ENCODE data around the gene EPAS1. TPM values are rescaled to one million over a fixed set of nuclear protein-coding genes. Genes with fewer than 3 reads are reported as not detected.

The EPAS1 gene
- total and polyA plus RNA-seq, 2 of the 8 experiments (the other 6 are each of a cell fraction or from before 2014, with no cell fraction given), result 2.0 to 4.9 TPM

DNA sequence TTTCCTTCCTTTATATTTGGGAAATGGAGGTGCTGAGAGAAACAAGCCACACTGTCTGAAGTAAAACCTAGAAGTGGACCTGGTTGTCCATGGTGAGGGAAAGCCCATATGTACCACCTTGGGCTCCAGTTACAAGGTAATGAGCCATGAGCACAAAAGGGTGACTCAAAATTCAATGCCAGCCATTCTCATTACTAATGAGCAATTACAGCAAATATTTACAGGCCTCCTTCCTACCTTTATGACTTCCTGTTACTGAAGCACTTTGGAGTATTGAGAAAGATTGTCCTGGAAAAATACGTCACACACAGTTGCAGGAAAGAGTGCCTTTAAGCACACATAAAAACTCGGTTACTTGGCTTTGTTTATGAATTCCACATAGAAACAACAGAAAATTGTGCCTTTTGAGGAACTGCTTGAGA is 9.1 kb downstream of the EPAS1 start:
- Histone ChIP-seq H3K23ac (ENCODE audit: insufficient read length) (no peak overlapping the region), H3K9me3 (ENCODE audit: insufficient read depth in 2 of 2, low read depth in 1 of 2, low read length in 1 of 2) (no peaks in the 10 kb centered on the region), H3K27me3 (replicated peaks in 1 of 4; ENCODE audit: control insufficient read depth in 3 of 4, extremely low read depth in 1 of 4, insufficient read depth in 3 of 4, low read length in 3 of 4) (peaks cover 0 to 6% (median 2%) of the 10 kb centered on the region in 4 experiments; a peak in 4 of 7 replicates), H4K91ac (replicated peaks; ENCODE audit: insufficient read length, low read length) (no peak overlapping the region), H3K79me2 (ENCODE audit: control insufficient read depth in 1 of 2, insufficient read depth in 2 of 2, low read length in 2 of 2) (no peaks in the 10 kb centered on the region), H3K79me1 (ENCODE audit: low read depth, low read length) (no peaks in the 10 kb centered on the region), H3K4me1 (replicated peaks in 1 of 4; ENCODE audit: control insufficient read depth in 3 of 4, insufficient read depth in 4 of 4, low read length in 3 of 4) (peaks cover 0 to 8% (median under 1%) of the 10 kb centered on the region in 4 experiments; a peak in 3 of 7 replicates), H2BK12ac (ENCODE audit: low read depth, low read length) (no peak overlapping the region; the same call in 1 of the 2 replicates), H2AFZ (ENCODE audit: low read length) (no peak overlapping the region), H3K14ac (ENCODE audit: insufficient read length) (no peak overlapping the region), H2BK15ac (ENCODE audit: low read length) (no peak overlapping the region), H2AK5ac (ENCODE audit: low read depth, low read length) (no peak overlapping the region), H2BK120ac (replicated peaks; ENCODE audit: low read depth, low read length) (no peak overlapping the region), H3K18ac (ENCODE audit: extremely low read depth, low read length) (no peak overlapping the region), H3K9ac (replicated peaks in 1 of 4; ENCODE audit: extremely low read depth in 1 of 4, low read depth in 3 of 4, low read length in 3 of 4) (no peak overlapping the region), H3K36me3 (ENCODE audit: control insufficient read depth in 2 of 4, insufficient read depth in 4 of 4, low read length in 3 of 4) (peaks cover 0 to 2% (median 0%) of the 10 kb centered on the region in 4 experiments; a peak in 1 of 8 replicates), H3K4ac (replicated peaks; ENCODE audit: insufficient read length, low read depth, low read length) (no peak overlapping the region), H2BK5ac (ENCODE audit: low read depth, low read length) (no peak overlapping the region), H4K20me1 (replicated peaks in 1 of 2; ENCODE audit: control insufficient read depth in 1 of 2, insufficient read depth in 2 of 2, low read length in 2 of 2) (no peaks in the 10 kb centered on the region), H2BK20ac (ENCODE audit: low read length) (no peak overlapping the region), H3K23me2 (ENCODE audit: low read depth, low read length) (no peaks in the 10 kb centered on the region; the same call in 1 of the 2 replicates), H3K27ac (ENCODE audit: low read depth, low read length) (no peak overlapping the region), H3K56ac (replicated peaks; ENCODE audit: insufficient read length, low read depth, low read length) (no peak overlapping the region), H3K4me3 (ENCODE audit: extremely low read depth in 1 of 4, insufficient read depth in 2 of 4, low read depth in 3 of 4, low read length in 4 of 4) (no peak overlapping the region), H3K4me2 (ENCODE audit: insufficient read depth in 1 of 2, low read depth in 2 of 2, low read length in 2 of 2) (no peak overlapping the region), H4K8ac (ENCODE audit: extremely low read depth, insufficient read depth, low read length) (no peak overlapping the region), H4K5ac (ENCODE audit: insufficient read length, low read depth, low read length) (no peak overlapping the region)
- ChIA-PET POLR2A (ENCODE audit: partially characterized antibody) (no interaction called here), CTCF (ENCODE audit: partially characterized antibody) (interaction anchor here (2.7 kb wide), 1 partner anchor 12 kb away, joined by 15 read pairs; no protein-coding TSS in a partner anchor)
- TF ChIP-seq SP2 (IDR thresholded peaks at IDR 0.05; ENCODE audit: low read length) (no peak), JUN (IDR thresholded peaks at IDR 0.05; ENCODE audit: low read depth, low read length) (no peak), BCL11A (IDR thresholded peaks at IDR 0.05; ENCODE audit: low read depth in 2 of 2, low read length in 2 of 2) (no peak), POU5F1 (IDR thresholded peaks at IDR 0.05; ENCODE audit: low read depth, low read length) (no peak), KDM5A (IDR thresholded peaks at IDR 0.05; ENCODE audit: low read length) (no peak), BACH1 (IDR thresholded peaks at IDR 0.05; ENCODE audit: low read length) (no peak), CEBPB (IDR thresholded peaks at IDR 0.05; ENCODE audit: low read depth, low read length) (no peak), MAFK (IDR thresholded peaks at IDR 0.05; ENCODE audit: low read depth, low read length) (no peak), TBP (IDR thresholded peaks at IDR 0.05; ENCODE audit: low read depth, low read length) (no peak), ASH2L (IDR thresholded peaks at IDR 0.05; ENCODE audit: low read length) (no peak)
- TF ChIP-seq, protein P1, sequence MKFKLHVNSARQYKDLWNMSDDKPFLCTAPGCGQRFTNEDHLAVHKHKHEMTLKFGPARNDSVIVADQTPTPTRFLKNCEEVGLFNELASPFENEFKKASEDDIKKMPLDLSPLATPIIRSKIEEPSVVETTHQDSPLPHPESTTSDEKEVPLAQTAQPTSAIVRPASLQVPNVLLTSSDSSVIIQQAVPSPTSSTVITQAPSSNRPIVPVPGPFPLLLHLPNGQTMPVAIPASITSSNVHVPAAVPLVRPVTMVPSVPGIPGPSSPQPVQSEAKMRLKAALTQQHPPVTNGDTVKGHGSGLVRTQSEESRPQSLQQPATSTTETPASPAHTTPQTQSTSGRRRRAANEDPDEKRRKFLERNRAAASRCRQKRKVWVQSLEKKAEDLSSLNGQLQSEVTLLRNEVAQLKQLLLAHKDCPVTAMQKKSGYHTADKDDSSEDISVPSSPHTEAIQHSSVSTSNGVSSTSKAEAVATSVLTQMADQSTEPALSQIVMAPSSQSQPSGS (IDR thresholded peaks at IDR 0.05; ENCODE audit: low read length), result no peak
- WGBS, 2 experiments (ENCODE audit: extremely low coverage in 1 of 2, insufficient coverage in 1 of 2, insufficient read length in 1 of 2, insufficient replicate concordance in 2 of 2, low coverage in 1 of 2, low lambda C conversion rate in 2 of 2, missing lambda C conversion rate in 1 of 2), result 94% methylated on average over 2 of the region's 2 CpGs; no CpG with 5 or more reads in 1 of the 2 experiments
- DNase-seq (ENCODE audit: low read depth in 1 of 2, low spot score in 2 of 2), result no peak
- no peak for FAIRE-seq
